Ovary (tissue), 1 donor: ENCODE measurements around the gene S100A13.

Experiments
- EP300 ChIP-seq: sonication (generic); formaldehyde crosslinking; IDR thresholded peaks from one replicate; pipeline ENCODE4 v1.6.1; 2017; ENCODE audit warnings: antibody characterized with exemption
- POLR2A ChIP-seq: fragments of 450-650 bp; IDR thresholded peaks from one replicate; pipeline ENCODE4 v1.6.1; 2017; ENCODE audit warnings: antibody characterized with exemption, mild to moderate bottlenecking, moderate library complexity

GRCh38 chr1:153592748-153593147 lies 34.6 kb downstream of the S100A13 start:
- TF ChIP-seq POLR2A (no peak), EP300 (no peak)
